SJCRH30 (cell line): ENCODE results near the gene TRERF1. TPM values are rescaled to one million over a fixed set of nuclear protein-coding genes. Genes with fewer than 3 reads are reported as not detected.
A peak's percentile ranks its signal among the peaks of the same experiment; 100 is the strongest.
"Not testable (repeated sequence)": the region's sequence is repeated elsewhere in the genome, so short reads cannot be mapped to it uniquely, and the experiment has no call there.

Experiments
- DNase-seq, 2 experiments: peaks; one replicate each; pipeline ENCODE4 v3.0.0-alpha.2; 2015 to 2020
- H3K27ac ChIP-seq: fragments of 250-450 bp; sonication (Bioruptor Pico); 2 replicates; pipeline ENCODE4 v1.5.1; 2020; ENCODE audit warnings: mild to moderate bottlenecking, moderate library complexity
- H3K27me3 ChIP-seq: fragments of 250-450 bp; sonication (Bioruptor Pico); 2 replicates; pipeline ENCODE4 v1.5.1; 2020; ENCODE audit warnings: mild to moderate bottlenecking, moderate library complexity
- H3K36me3 ChIP-seq: fragments of 250-450 bp; sonication (Bioruptor Pico); 2 replicates; pipeline ENCODE4 v1.5.1; 2020; ENCODE audit warnings: mild to moderate bottlenecking, moderate library complexity
- H3K4me1 ChIP-seq: fragments of 250-450 bp; sonication (Bioruptor Pico); 2 replicates; pipeline ENCODE4 v1.5.1; 2020; ENCODE audit warnings: mild to moderate bottlenecking, moderate library complexity
- H3K4me3 ChIP-seq: fragments of 250-450 bp; sonication (Bioruptor Pico); 2 replicates; pipeline ENCODE4 v1.5.1; 2020; ENCODE audit warnings: mild to moderate bottlenecking, moderate library complexity
- H3K9me3 ChIP-seq: fragments of 250-450 bp; sonication (Bioruptor Pico); replicated peaks from 2 replicates; pipeline ENCODE4 v1.5.1; 2020; ENCODE audit warnings: mild to moderate bottlenecking, moderate library complexity
- total RNA-seq: library from RNA; depleted of rRNA; stranded (reverse); fragments of >200 nt; shearing (Covaris generic); gene quantifications from 2 replicates; pipeline ENCODE4 v1.2.3, GENCODE V29; 2014

The TRERF1 gene
- total RNA-seq, 1 experiment from 2014 or later = 1.5 TPM

DNA sequence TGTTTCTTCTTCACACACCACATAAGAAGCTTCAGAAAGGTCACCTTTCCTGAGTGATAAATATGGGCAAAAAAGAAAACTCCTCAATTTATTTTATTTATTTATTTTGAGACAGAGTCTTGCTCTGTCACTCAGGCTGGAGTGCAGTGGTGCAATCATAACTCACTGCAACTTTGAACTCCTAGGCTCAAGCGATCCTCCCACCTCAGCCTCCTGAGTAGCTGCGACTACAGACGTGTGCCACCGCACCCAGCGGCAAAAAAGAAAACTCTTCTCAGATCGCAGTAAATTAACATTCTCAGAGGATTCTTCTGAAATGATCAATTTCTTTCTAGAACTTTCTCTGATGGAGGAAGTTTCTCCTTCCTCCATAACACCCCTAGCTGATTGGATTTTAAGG, 111.2 kb downstream of the TRERF1 start:
- Histone ChIP-seq H3K27ac (no peak overlapping the region), H3K4me1 (peaks cover 8% of the 10 kb centered on the region), H3K9me3 (no peaks in the 10 kb centered on the region), H3K4me3 (no peak overlapping the region), H3K27me3 (no peaks in the 10 kb centered on the region), H3K36me3 (no peaks in the 10 kb centered on the region)
- DNase-seq = no peak

GRCh38 chr6:42339991-42340401, 111.7 kb downstream of the TRERF1 start:
- H3K36me3 ChIP-seq = no peaks in the 10 kb centered on the region
- no peaks in the 10 kb centered on the region for H3K9me3 ChIP-seq
- no peaks in the 10 kb centered on the region for H3K27me3 ChIP-seq
- DNase-seq = no peak
- no peak overlapping the region for H3K27ac ChIP-seq
- peaks cover 8% of the 10 kb centered on the region for H3K4me1 ChIP-seq
- H3K4me3 ChIP-seq = no peak overlapping the region

- no peak overlapping the region for H3K4me3 ChIP-seq
- no peak overlapping the region for H3K27ac ChIP-seq
- DNase-seq = peak; percentile 41 to 56
- no peaks in the 10 kb centered on the region for H3K9me3 ChIP-seq
- H3K27me3 ChIP-seq = no peaks in the 10 kb centered on the region
- H3K4me1 ChIP-seq = peaks cover 8% of the 10 kb centered on the region
- no peaks in the 10 kb centered on the region for H3K36me3 ChIP-seq
Measured at GRCh38 chr6:42338744-42339222, 112.9 kb downstream of the TRERF1 start.

- H3K36me3 ChIP-seq = no peaks in the 10 kb centered on the region
- H3K9me3 ChIP-seq = no peaks in the 10 kb centered on the region
- H3K27me3 ChIP-seq = no peaks in the 10 kb centered on the region
- DNase-seq = no peak
- H3K4me3 ChIP-seq = no peak overlapping the region
- H3K4me1 ChIP-seq = peaks cover 8% of the 10 kb centered on the region
- no peak overlapping the region for H3K27ac ChIP-seq
Measured at GRCh38 chr6:42337985-42338743, 113.6 kb downstream of the TRERF1 start.

DNA sequence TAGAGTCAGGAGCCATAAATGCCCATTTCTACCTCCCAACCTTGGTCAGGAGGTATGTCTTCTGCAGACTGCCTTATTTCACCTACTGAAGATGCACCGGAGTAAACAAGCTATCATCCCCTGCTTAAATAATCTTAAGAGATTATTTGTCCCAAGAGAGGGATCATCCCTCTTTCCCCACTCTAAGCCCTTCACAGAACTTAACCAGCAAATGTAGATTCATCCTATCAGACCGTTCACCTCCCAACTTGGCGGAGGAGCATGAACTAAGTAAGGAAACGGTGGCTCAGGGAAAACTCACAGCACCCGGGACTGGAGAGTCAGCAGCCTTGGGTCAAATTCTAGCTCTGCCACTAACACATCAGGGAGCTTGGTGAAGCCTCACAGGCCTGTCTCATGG, 115.3 kb downstream of the TRERF1 start:
- H3K27ac ChIP-seq = no peak overlapping the region
- no peaks in the 10 kb centered on the region for H3K36me3 ChIP-seq
- DNase-seq = no peak
- H3K4me3 ChIP-seq = no peak overlapping the region
- H3K27me3 ChIP-seq = no peaks in the 10 kb centered on the region
- peaks cover 8% of the 10 kb centered on the region for H3K4me1 ChIP-seq
- no peaks in the 10 kb centered on the region for H3K9me3 ChIP-seq

DNA sequence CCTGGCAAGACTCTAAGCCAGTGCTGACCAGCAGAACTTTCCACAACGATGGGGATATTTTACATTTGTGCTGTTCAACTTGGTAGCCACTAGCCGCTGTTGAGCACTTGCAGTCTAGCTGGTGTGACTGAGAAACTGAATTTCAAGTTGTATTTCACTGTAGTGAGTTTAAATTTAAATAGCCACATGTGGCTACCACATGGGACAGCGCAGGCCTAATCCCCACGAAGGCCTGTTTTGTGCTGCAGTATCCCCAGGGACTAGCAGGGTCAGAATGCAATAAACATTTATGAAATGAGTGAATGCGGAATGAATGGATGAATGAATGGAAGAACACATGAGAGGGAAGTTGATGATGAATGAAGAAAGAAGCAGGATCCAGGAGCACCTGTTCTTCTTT, 115.8 kb downstream of the TRERF1 start:
- H3K9me3 ChIP-seq = no peaks in the 10 kb centered on the region
- no peaks in the 10 kb centered on the region for H3K27me3 ChIP-seq
- H3K4me1 ChIP-seq = peaks cover 8% of the 10 kb centered on the region
- no peak overlapping the region for H3K27ac ChIP-seq
- DNase-seq = no peak
- H3K4me3 ChIP-seq = no peak overlapping the region
- no peaks in the 10 kb centered on the region for H3K36me3 ChIP-seq

DNA sequence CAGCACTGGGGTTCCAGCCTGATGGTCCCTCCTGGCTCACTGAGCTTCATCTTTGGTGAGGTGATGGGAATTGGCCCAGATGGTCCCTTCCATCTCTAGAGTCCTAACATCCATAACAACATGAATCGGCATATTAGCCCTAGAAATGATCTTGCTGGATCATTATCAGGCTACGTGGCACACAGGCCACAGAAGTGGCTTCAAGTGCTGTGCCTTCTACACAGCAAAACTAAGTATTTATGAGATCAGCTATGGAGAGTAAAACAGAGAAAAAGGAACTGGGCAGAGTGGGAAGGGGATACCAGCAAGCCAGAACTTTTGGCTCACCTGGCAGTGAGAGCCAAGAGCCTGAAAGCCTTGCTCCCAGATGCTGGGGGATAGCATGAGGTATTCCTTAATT, 116.9 kb downstream of the TRERF1 start:
- no peak overlapping the region for H3K4me3 ChIP-seq
- peaks cover 8% of the 10 kb centered on the region for H3K4me1 ChIP-seq
- no peak overlapping the region for H3K27ac ChIP-seq
- DNase-seq = no peak
- H3K36me3 ChIP-seq = no peaks in the 10 kb centered on the region
- H3K27me3 ChIP-seq = no peaks in the 10 kb centered on the region
- no peaks in the 10 kb centered on the region for H3K9me3 ChIP-seq

GRCh38 chr6:42333612-42334011, 118.1 kb downstream of the TRERF1 start:
- DNase-seq = no peak
- Histone ChIP-seq H3K36me3 (no peaks in the 10 kb centered on the region), H3K27ac (no peak overlapping the region), H3K27me3 (no peaks in the 10 kb centered on the region), H3K9me3 (no peaks in the 10 kb centered on the region), H3K4me3 (no peak overlapping the region), H3K4me1 (peaks cover 2% of the 10 kb centered on the region; the same call in 1 of the 2 replicates)

GRCh38 chr6:42332916-42333315, 118.8 kb downstream of the TRERF1 start:
- Histone ChIP-seq H3K9me3 (no peaks in the 10 kb centered on the region), H3K4me3 (no peak overlapping the region), H3K36me3 (no peaks in the 10 kb centered on the region), H3K4me1 (no peaks in the 10 kb centered on the region), H3K27me3 (no peaks in the 10 kb centered on the region), H3K27ac (no peak overlapping the region)
- DNase-seq = no peak

GRCh38 chr6:42331019-42331418, 120.7 kb downstream of the TRERF1 start:
- no peak for DNase-seq
- no peaks in the 10 kb centered on the region for H3K4me1 ChIP-seq

GRCh38 chr6:42326248-42326647, 125.5 kb downstream of the TRERF1 start:
- Histone ChIP-seq H3K27me3 (no peaks in the 10 kb centered on the region), H3K36me3 (no peaks in the 10 kb centered on the region), H3K9me3 (0 out of 2 replicates have a peak, but pooled peaks cover 7% of the 10 kb centered on the region), H3K4me3 (no peak overlapping the region), H3K27ac (no peak overlapping the region), H3K4me1 (no peaks in the 10 kb centered on the region)
- DNase-seq = no peak

More at GRCh38 chr6:42331019-42331418, 120.7 kb downstream of the TRERF1 start:
- Histone ChIP-seq H3K9me3 (no peaks in the 10 kb centered on the region), H3K27me3 (no peaks in the 10 kb centered on the region), H3K36me3 (no peaks in the 10 kb centered on the region), H3K4me3 (no peak overlapping the region), H3K27ac (no peak overlapping the region)

- not testable (repeated sequence) for H3K27ac ChIP-seq
Measured at GRCh38 chr6:42324656-42325324, 126.9 kb downstream of the TRERF1 start.

DNA sequence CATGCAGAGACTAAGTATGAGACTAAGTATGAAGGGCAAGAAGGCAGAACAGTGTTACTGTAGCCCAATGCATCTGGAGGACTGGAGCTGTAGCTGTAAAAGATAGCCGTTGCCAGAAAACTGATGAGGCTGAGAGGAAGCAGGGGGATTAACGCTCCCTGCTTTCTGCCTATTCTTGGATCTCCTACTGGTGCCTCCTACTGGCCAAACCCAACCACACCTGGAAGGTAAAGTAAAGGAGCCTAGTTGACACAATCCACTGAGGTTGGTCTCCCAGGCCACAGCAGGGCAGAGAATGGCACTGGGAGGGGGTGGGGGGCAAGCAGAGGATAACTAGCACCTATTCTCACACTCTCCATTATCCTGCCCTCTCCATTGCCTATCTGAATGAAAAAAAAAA, 129.1 kb downstream of the TRERF1 start:
- Histone ChIP-seq H3K4me1 (no peaks in the 10 kb centered on the region), H3K4me3 (no peak overlapping the region), H3K36me3 (no peaks in the 10 kb centered on the region), H3K9me3 (0 out of 2 replicates have a peak, but pooled peaks cover 7% of the 10 kb centered on the region), H3K27ac (no peak overlapping the region), H3K27me3 (no peaks in the 10 kb centered on the region)
- no peak for DNase-seq

More at GRCh38 chr6:42324656-42325324, 126.9 kb downstream of the TRERF1 start:
- H3K4me3 ChIP-seq, H3K27me3 ChIP-seq, H3K9me3 ChIP-seq, DNase-seq, H3K36me3 ChIP-seq, H3K4me1 ChIP-seq: not testable (repeated sequence)

DNA sequence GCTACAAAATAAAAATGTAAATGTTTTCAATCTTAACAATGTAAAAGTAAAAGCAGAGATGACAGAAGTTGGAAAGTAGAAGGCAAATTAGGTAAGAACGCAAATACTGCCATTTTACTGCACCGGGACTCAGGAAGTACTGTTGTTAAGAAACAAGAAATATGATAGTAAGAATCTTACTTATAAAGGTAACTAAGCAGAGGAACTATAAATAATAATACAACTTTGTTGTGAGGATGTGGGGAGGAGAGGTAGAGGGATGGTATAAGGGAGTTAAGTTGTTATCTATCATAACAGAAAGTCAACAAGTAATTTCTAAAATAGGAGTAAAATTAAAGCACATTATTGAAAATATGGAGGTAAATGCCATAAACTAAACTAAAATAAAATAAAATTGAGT, 129.8 kb downstream of the TRERF1 start:
- H3K9me3 ChIP-seq = 0 out of 2 replicates have a peak, but pooled peaks cover 7% of the 10 kb centered on the region
- no peak overlapping the region for H3K4me3 ChIP-seq
- no peak for DNase-seq
- H3K36me3 ChIP-seq = no peaks in the 10 kb centered on the region
- no peaks in the 10 kb centered on the region for H3K27me3 ChIP-seq
- H3K4me1 ChIP-seq = 0 out of 2 replicates have a peak, but pooled peaks cover under 1% of the 10 kb centered on the region
- no peak overlapping the region for H3K27ac ChIP-seq

DNA sequence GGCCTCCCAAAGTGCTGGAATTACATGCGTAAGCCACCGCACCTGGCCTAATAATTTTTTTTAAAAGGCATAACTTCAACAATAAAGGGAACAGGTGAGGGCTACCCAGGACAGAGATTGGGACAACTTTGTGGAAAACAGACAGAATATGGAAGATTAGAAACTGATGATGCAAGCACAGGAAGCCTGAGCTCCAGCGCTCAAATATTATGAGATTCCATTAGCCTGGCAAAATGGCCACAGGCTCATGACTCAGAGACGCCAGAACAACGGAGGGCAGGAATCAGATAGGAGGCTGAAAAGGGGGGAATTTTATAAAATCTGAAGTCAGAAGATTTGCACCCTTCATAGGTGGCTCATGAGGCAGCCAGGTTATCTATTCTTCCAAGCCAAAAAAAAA, 131.0 kb downstream of the TRERF1 start:
- DNase-seq = no peak
- Histone ChIP-seq H3K36me3 (no peaks in the 10 kb centered on the region), H3K4me1 (peaks cover 11% of the 10 kb centered on the region), H3K9me3 (0 out of 2 replicates have a peak, but pooled peaks cover 7% of the 10 kb centered on the region), H3K4me3 (no peak overlapping the region), H3K27ac (no peak overlapping the region), H3K27me3 (no peaks in the 10 kb centered on the region)
